ENCODE results near the gene MTCL1.

GRCh38 chr18:8810157-8810556 is 104.8 kb downstream of the MTCL1 start:
- TF ChIP-seq CTCF (IDR thresholded peaks at IDR 0.05) = no peak
- no peak for TF ChIP-seq POLR2A (IDR thresholded peaks at IDR 0.05)

Data from heart left ventricle (tissue), 13 donors.